ENCODE results near the gene SUGT1.

The SUGT1 gene

GRCh38 chr13:52737965-52738364, 85.3 kb downstream of the SUGT1 start:
- Histone ChIP-seq H3K4me2 (ENCODE audit: low read depth, low read length, poor library complexity, severe bottlenecking) (no peak overlapping the region), H4K20me1 (ENCODE audit: insufficient read depth, low read length, poor library complexity, severe bottlenecking) (no peaks in the 10 kb centered on the region), H2AFZ (ENCODE audit: low read length) (no peak overlapping the region), H3K27me3 (ENCODE audit: insufficient read depth, low read length, poor library complexity, severe bottlenecking) (no peaks in the 10 kb centered on the region), H3K36me3 (ENCODE audit: insufficient read depth, low read length) (no peaks in the 10 kb centered on the region), H3K4me1 (ENCODE audit: insufficient read depth, low read length, poor library complexity, severe bottlenecking) (no peaks in the 10 kb centered on the region), H3K4me3 (ENCODE audit: low read length, poor library complexity, severe bottlenecking) (no peak overlapping the region), H3K9me2 (replicated peaks; ENCODE audit: low read depth, low read length) (no peaks in the 10 kb centered on the region), H3K9ac (ENCODE audit: low read depth, low read length, poor library complexity, severe bottlenecking) (no peak overlapping the region), H3F3A (ENCODE audit: low read depth) (no peaks in the 10 kb centered on the region), H3K9me3 (ENCODE audit: insufficient read depth, low read depth, low read length) (no peaks in the 10 kb centered on the region), H3K79me2 (ENCODE audit: insufficient read depth, low read length) (no peaks in the 10 kb centered on the region)
- TF ChIP-seq EZH2phosphoT487 (IDR thresholded peaks at IDR 0.05; ENCODE audit: borderline replicate concordance) (no peak), CTCF (conservative IDR thresholded peaks at IDR 0.05; ENCODE audit: low read length) (no peak)

DNA sequence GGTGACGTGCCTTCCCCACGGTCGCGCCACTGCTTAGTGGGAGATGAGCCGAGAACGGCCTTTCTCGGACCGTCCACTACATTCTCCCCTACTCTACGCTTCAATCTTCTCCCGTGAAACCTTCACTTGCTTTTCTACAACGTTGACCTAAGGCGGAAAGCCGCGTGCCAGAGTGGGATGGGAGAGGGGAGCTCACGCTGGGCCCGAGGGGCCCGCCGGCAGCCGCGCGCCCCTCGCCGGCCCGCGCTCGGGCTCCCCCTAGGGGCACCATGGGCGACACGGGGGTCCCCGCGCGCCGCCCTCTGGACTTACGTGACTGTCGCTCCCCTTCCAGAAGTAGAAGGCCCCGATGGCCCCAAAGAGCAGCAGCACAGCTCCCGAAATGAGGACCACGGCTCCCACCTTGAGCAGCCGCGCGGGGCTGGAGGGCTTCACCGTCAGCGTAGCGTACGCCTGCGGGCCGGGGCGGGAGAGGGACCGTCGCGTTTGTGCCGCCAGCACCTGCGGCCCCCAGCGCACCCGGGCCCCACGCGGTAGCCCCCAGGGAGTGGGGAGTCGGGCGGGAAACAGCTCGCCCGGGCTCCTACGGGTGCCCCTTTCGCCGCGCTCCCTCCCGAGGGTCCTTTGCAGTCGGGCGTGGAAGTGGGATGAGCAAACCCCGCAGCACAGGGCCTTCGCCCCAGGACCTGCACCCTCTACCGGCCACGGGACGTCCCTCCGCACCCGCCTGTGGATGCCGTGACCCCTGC, 86.3 kb downstream of the SUGT1 start:
- Histone ChIP-seq H3K36me3 (ENCODE audit: insufficient read depth, low read length) (no peaks in the 10 kb centered on the region), H3K79me2 (ENCODE audit: insufficient read depth, low read length) (no peaks in the 10 kb centered on the region), H3K4me3 (ENCODE audit: low read length, poor library complexity, severe bottlenecking) (no peak overlapping the region), H3K9ac (ENCODE audit: low read depth, low read length, poor library complexity, severe bottlenecking) (no peak overlapping the region), H4K20me1 (ENCODE audit: insufficient read depth, low read length, poor library complexity, severe bottlenecking) (no peaks in the 10 kb centered on the region), H3K4me1 (ENCODE audit: insufficient read depth, low read length, poor library complexity, severe bottlenecking) (no peaks in the 10 kb centered on the region), H3K9me2 (replicated peaks; ENCODE audit: low read depth, low read length) (no peaks in the 10 kb centered on the region), H3K9me3 (ENCODE audit: insufficient read depth, low read depth, low read length) (no peaks in the 10 kb centered on the region), H2AFZ (ENCODE audit: low read length) (no peak overlapping the region), H3K4me2 (ENCODE audit: low read depth, low read length, poor library complexity, severe bottlenecking) (no peak overlapping the region), H3F3A (ENCODE audit: low read depth) (no peaks in the 10 kb centered on the region), H3K27me3 (ENCODE audit: insufficient read depth, low read length, poor library complexity, severe bottlenecking) (no peaks in the 10 kb centered on the region)
- TF ChIP-seq CTCF (conservative IDR thresholded peaks at IDR 0.05; ENCODE audit: low read length) (no peak), EZH2phosphoT487 (IDR thresholded peaks at IDR 0.05; ENCODE audit: borderline replicate concordance) (no peak)

DNA sequence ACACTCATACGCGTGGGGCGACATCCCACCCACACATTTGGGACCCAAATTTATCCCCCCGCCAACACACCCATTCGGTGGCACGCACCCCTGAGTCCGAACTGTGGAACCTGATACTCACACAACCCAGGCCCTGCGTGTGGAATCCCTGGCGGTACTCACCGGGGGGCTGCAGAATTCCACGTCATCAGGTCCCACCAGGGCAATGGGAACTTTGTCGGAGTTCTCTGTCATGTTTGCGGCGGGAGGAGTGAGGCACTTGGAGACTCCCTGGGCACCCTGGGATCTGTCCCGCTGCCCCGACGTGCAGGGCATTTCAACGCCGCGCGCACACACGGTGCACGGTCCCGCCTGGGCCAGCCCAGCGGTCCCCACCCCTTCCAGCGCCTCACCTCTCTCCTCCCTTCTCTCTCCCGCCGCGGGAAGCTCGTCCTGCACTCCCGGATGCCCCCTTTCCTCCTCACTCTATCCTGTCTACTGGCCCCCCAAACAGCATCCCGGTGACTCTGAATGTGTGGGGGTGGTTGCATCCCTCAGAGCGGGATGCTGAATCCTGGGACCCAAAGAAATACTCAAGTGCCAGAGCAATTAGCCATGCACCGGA, 86.9 kb downstream of the SUGT1 start, which contains the start of gene CNMD:
Gene CNMD, minus strand, starts transcription at position 353 of the 604 bp plus-strand sequence. Its CDS starts 119 bp downstream, at position 234.
- no peak within 1 kb of the TSS for H2AFZ ChIP-seq (ENCODE audit: low read length)
- TF ChIP-seq CTCF (conservative IDR thresholded peaks at IDR 0.05; ENCODE audit: low read length) (no peak), EZH2phosphoT487 (IDR thresholded peaks at IDR 0.05; ENCODE audit: borderline replicate concordance) (no peak)
- no peaks in the 10 kb centered on the region for H3K9me3 ChIP-seq (ENCODE audit: insufficient read depth, low read depth, low read length)
- no peaks in the 10 kb centered on the region for H4K20me1 ChIP-seq (ENCODE audit: insufficient read depth, low read length, poor library complexity, severe bottlenecking)
- H3K79me2 ChIP-seq (ENCODE audit: insufficient read depth, low read length) = no peaks in the 10 kb centered on the region
- no peak within 1 kb of the TSS for H3K4me2 ChIP-seq (ENCODE audit: low read depth, low read length, poor library complexity, severe bottlenecking)
- no peaks in the 10 kb centered on the region for H3K27me3 ChIP-seq (ENCODE audit: insufficient read depth, low read length, poor library complexity, severe bottlenecking)
- H3K4me1 ChIP-seq (ENCODE audit: insufficient read depth, low read length, poor library complexity, severe bottlenecking) = no peaks in the 10 kb centered on the region
- H3F3A ChIP-seq (ENCODE audit: low read depth) = no peaks in the 10 kb centered on the region
- H3K36me3 ChIP-seq (ENCODE audit: insufficient read depth, low read length) = no peaks in the 10 kb centered on the region
- H3K9me2 ChIP-seq (replicated peaks; ENCODE audit: low read depth, low read length) = no peaks in the 10 kb centered on the region
- H3K4me3 ChIP-seq (ENCODE audit: low read length, poor library complexity, severe bottlenecking) = no peak within 1 kb of the TSS
- H3K9ac ChIP-seq (ENCODE audit: low read depth, low read length, poor library complexity, severe bottlenecking) = no peak within 1 kb of the TSS

Measured in Loucy (cell line).